CD4-positive, alpha-beta T cell treated with Interleukin-10 for 1 hour (primary cell): ENCODE data around the gene IFT74.

ENCODE experiments used
- DNase-seq: peaks from one replicate; pipeline ENCODE4 v3.0.0-alpha.2; 2020

IFT74 gene

GRCh38 chr9:26975728-26976707 lies 19.8 kb downstream of the IFT74 start:
- DNase-seq: peak; percentile 33

- DNase-seq: no peak
These were observed 27.1 kb downstream of the IFT74 start for GRCh38 chr9:26983340-26983739.

- no peak for DNase-seq
These were observed 39.6 kb downstream of the IFT74 start for GRCh38 chr9:26995810-26996209.

GRCh38 chr9:27003426-27004077 lies 47.3 kb downstream of the IFT74 start:
- DNase-seq: no peak

- DNase-seq: no peak
These were observed 49.3 kb downstream of the IFT74 start, which contains the start of gene LRRC19 for GRCh38 chr9:27005491-27005890. LRRC19 (minus strand) TSS chr9:27005672; CDS start chr9:26999694, 5,978 bp downstream.

GRCh38 chr9:27019589-27019988 lies 63.4 kb downstream of the IFT74 start:
- no peak for DNase-seq

GRCh38 chr9:27022920-27023319 lies 66.7 kb downstream of the IFT74 start:
- DNase-seq: no peak

GRCh38 chr9:27029186-27029585 lies 73.0 kb downstream of the IFT74 start:
- DNase-seq: no peak

GRCh38 chr9:27033815-27034403 lies 77.7 kb downstream of the IFT74 start:
- DNase-seq: peak; percentile 42

- DNase-seq: no peak
These were observed 81.3 kb downstream of the IFT74 start for GRCh38 chr9:27037499-27037898.

- DNase-seq: no peak
These were observed 85.5 kb downstream of the IFT74 start for GRCh38 chr9:27041746-27042145.

GRCh38 chr9:27042476-27042875 lies 86.3 kb downstream of the IFT74 start:
- no peak for DNase-seq

GRCh38 chr9:27043176-27043575 lies 87.0 kb downstream of the IFT74 start:
- no peak for DNase-seq

- no peak for DNase-seq
These were observed 90.9 kb downstream of the IFT74 start for GRCh38 chr9:27047136-27047535.

GRCh38 chr9:27053369-27054022 lies 97.3 kb downstream of the IFT74 start:
- no peak for DNase-seq

GRCh38 chr9:27054125-27054524 lies 97.9 kb downstream of the IFT74 start:
- no peak for DNase-seq

- DNase-seq: no peak
These were observed 98.6 kb downstream of the IFT74 start for GRCh38 chr9:27054841-27055240.

- no peak for DNase-seq
These were observed 103.2 kb downstream of the IFT74 start for GRCh38 chr9:27059412-27059811.

- DNase-seq: no peak
These were observed 103.7 kb downstream of the IFT74 start for GRCh38 chr9:27059907-27060306.

- DNase-seq: no peak
These were observed 109.1 kb downstream of the IFT74 start for GRCh38 chr9:27065288-27065687.

- no peak for DNase-seq
These were observed 117.9 kb downstream of the IFT74 start for GRCh38 chr9:27073841-27074728.

- no peak for DNase-seq
These were observed 122.5 kb downstream of the IFT74 start for GRCh38 chr9:27078685-27079084.
